IMR-90 (cell line): ENCODE data around the gene VAC14. TPM values are rescaled to one million over a fixed set of nuclear protein-coding genes. Genes with fewer than 3 reads are reported as not detected.

Source experiments
- ATAC-seq: fragments of 200-7000 bp; cut with Tn5 transposase; 2 replicates; pipeline ENCODE4 v1.9.1; 2020; ENCODE audit warnings: low read depth, mild to moderate bottlenecking, moderate library complexity
- BruUV-seq: library from RNA; stranded (reverse); fragments of 400-500 nt; replicated peaks from 2 replicates; lab custom pipeline; 2021; lab: Mats Ljungman, UMichigan
- CTCF ChIA-PET: fragments of 300-600 bp; formaldehyde crosslinking; extraction: SDS; loops from one replicate; lab custom pipeline; 2021; ENCODE audit warnings: antibody characterized with exemption; lab: Yijun Ruan, JAX
- POLR2A ChIA-PET: fragments of 300-600 bp; sonication (Branson Sonifier 250); formaldehyde crosslinking; loops from one replicate; lab custom pipeline; 2022; ENCODE audit warnings: antibody characterized with exemption; ENCODE audit not compliant: unreplicated experiment; lab: Charles Lee
- DNase-seq: peaks from one replicate; pipeline ENCODE4 v3.0.0; 2013
- H2AFZ ChIP-seq: replicated peaks from 2 replicates; pipeline ENCODE3; 2013; ENCODE audit warnings: low read length, mild to moderate bottlenecking; ENCODE audit not compliant: poor library complexity
- H2AK5ac ChIP-seq: 2 replicates; pipeline ENCODE4 v1.6.1; 2013; ENCODE audit warnings: low read depth, low read length, inconsistent platforms
- H2AK9ac ChIP-seq: replicated peaks from 2 replicates; pipeline ENCODE3; 2013; ENCODE audit warnings: mild to moderate bottlenecking, low read depth, low read length, moderate library complexity; ENCODE audit not compliant: poor library complexity
- H2BK120ac ChIP-seq: 2 replicates; pipeline ENCODE4 v1.6.1; 2013; ENCODE audit warnings: low read depth, low read length, inconsistent platforms
- H2BK15ac ChIP-seq: 3 replicates; pipeline ENCODE4 v1.6.1; 2013; ENCODE audit warnings: low read depth, low read length, inconsistent platforms
- H2BK20ac ChIP-seq: 2 replicates; pipeline ENCODE4 v1.6.1; 2013; ENCODE audit warnings: low read depth, mild to moderate bottlenecking, inconsistent platforms, low read length, moderate library complexity
- H2BK5ac ChIP-seq: 2 replicates; pipeline ENCODE4 v1.6.1; 2013; ENCODE audit warnings: mild to moderate bottlenecking, low read depth, low read length, inconsistent platforms; ENCODE audit not compliant: poor library complexity, severe bottlenecking
- H3K14ac ChIP-seq: replicated peaks from 2 replicates; pipeline ENCODE4 v1.6.1; 2013; ENCODE audit warnings: low read depth, low read length, inconsistent platforms
- H3K18ac ChIP-seq: 2 replicates; pipeline ENCODE4 v1.6.1; 2013; ENCODE audit warnings: low read depth, low read length, control low read depth
- H3K23ac ChIP-seq: 2 replicates; pipeline ENCODE4 v1.6.1; 2013; ENCODE audit warnings: low read depth, low read length, inconsistent platforms
- H3K27ac ChIP-seq: 2 replicates; pipeline ENCODE4 v1.5.1; 2013; ENCODE audit warnings: mild to moderate bottlenecking, control low read depth, low read length; ENCODE audit not compliant: insufficient read depth
- H3K27me3 ChIP-seq: 2 replicates; pipeline ENCODE4 v1.6.1; 2013; ENCODE audit warnings: low read length; ENCODE audit not compliant: control insufficient read depth, insufficient read depth
- H3K36me3 ChIP-seq: 2 replicates; pipeline ENCODE4 v1.6.1; 2013; ENCODE audit warnings: low read length, mixed read lengths; ENCODE audit not compliant: control insufficient read depth, insufficient read depth
- H3K4ac ChIP-seq: 2 replicates; pipeline ENCODE4 v1.6.1; 2013; ENCODE audit warnings: low read depth, low read length, inconsistent platforms
- H3K4me1 ChIP-seq: 2 replicates; pipeline ENCODE4 v1.6.1; 2013; ENCODE audit warnings: low read length, mixed read lengths; ENCODE audit not compliant: control insufficient read depth, insufficient read depth
- H3K4me2 ChIP-seq: 2 replicates; pipeline ENCODE4 v1.6.1; 2013; ENCODE audit warnings: low read depth, mild to moderate bottlenecking, control low read depth, low read length, moderate library complexity
- H3K4me3 ChIP-seq: 2 replicates; pipeline ENCODE4 v1.5.1; 2013; ENCODE audit warnings: low read depth, mild to moderate bottlenecking, control low read depth, low read length, moderate library complexity; ENCODE audit not compliant: insufficient read depth
- H3K56ac ChIP-seq: 2 replicates; pipeline ENCODE4 v1.6.1; 2013; ENCODE audit warnings: low read length, inconsistent platforms; ENCODE audit not compliant: insufficient read depth; ENCODE audit errors: extremely low read depth
- H3K79me1 ChIP-seq, 2 experiments: 2 replicates each; pipeline ENCODE4 v1.6.1; 2013; ENCODE audit warnings: low read length in 2 of 2, inconsistent platforms in 1 of 2, low read depth in 1 of 2
- H3K9ac ChIP-seq: 2 replicates; pipeline ENCODE4 v1.6.1; 2013; ENCODE audit warnings: low read depth, low read length, control low read depth
- H3K9me1 ChIP-seq: 2 replicates; pipeline ENCODE4 v1.6.1; 2013; ENCODE audit warnings: low read length, inconsistent platforms; ENCODE audit not compliant: insufficient read depth
- H3K9me3 ChIP-seq: 2 replicates; pipeline ENCODE4 v1.6.1; 2013; ENCODE audit warnings: low read length; ENCODE audit not compliant: control insufficient read depth, insufficient read depth
- H4K20me1 ChIP-seq: 2 replicates; pipeline ENCODE4 v1.6.1; 2013; ENCODE audit warnings: low read length, inconsistent platforms; ENCODE audit not compliant: insufficient read depth
- H4K5ac ChIP-seq: 2 replicates; pipeline ENCODE4 v1.6.1; 2013; ENCODE audit warnings: mild to moderate bottlenecking, low read depth, low read length, control low read depth
- H4K8ac ChIP-seq, 2 experiments: 2 replicates each; pipeline ENCODE4 v1.6.1; 2013; ENCODE audit warnings: low read depth in 2 of 2, low read length in 2 of 2, control low read depth in 1 of 2, inconsistent platforms in 1 of 2
- H4K91ac ChIP-seq: 2 replicates; pipeline ENCODE4 v1.6.1; 2013; ENCODE audit warnings: low read depth, low read length, inconsistent platforms; ENCODE audit not compliant: insufficient read depth
- FOS ChIP-seq: fragments of 150-350 bp; IDR thresholded peaks from 2 replicates; pipeline ENCODE4 v1.6.1; 2016; ENCODE audit warnings: low read depth, low read length
- WGBS, 2 experiments: methylation state at CpG; one replicate each; pipeline versions ENCODE4 v1.1.5 to v1.1.7; 2013; ENCODE audit warnings: missing lambda C conversion rate in 2 of 2; ENCODE audit not compliant: insufficient read length in 1 of 2; ENCODE audit errors: extremely low coverage in 2 of 2; 5-methylcytosine and 5-hydroxymethylcytosine counted together
- dilution Hi-C: fragments of 300-500 bp; cut with HindIII; formaldehyde crosslinking; loops from one replicate; pipeline ENCODE4 v1.14.3; 2018; ENCODE audit warnings: low sequenced_read_pairs; ENCODE audit not compliant: unreplicated experiment
- in situ Hi-C: fragments of 300-500 bp; cut with MboI; formaldehyde crosslinking; loops from 3 replicates; pipeline ENCODE4 v1.14.3; 2019; ENCODE audit warnings: low sequenced_read_pairs, inconsistent platforms, mixed read lengths
- intact Hi-C: fragments of 100-400 bp; cut with micrococcal nuclease; formaldehyde crosslinking; loops from 2 replicates; pipeline ENCODE4 v1.10.0; 2022
- polyA plus RNA-seq, 3 experiments: library from polyadenylated mRNA; depleted of rRNA; stranded (reverse); fragments of >200 nt; gene quantifications; 2 replicates each; pipeline ENCODE4 v1.2.3, GENCODE V29; 2012; ENCODE audit warnings: low replicate concordance in 1 of 3
- total RNA-seq: library from RNA; depleted of rRNA; stranded (reverse); fragments of >200 nt; gene quantifications from 2 replicates; pipeline ENCODE4 v1.2.3, GENCODE V29; 2012
- TF ChIP-seq, protein P1 (sequence below): fragments of 150-350 bp; IDR thresholded peaks from 2 replicates; pipeline ENCODE4 v1.6.1; 2016; ENCODE audit warnings: low read depth, mild to moderate bottlenecking, low read length, moderate library complexity, borderline replicate concordance

VAC14 gene
- total and polyA plus RNA-seq, 2 of the 4 experiments (the other 2 are of a cell fraction): 21.1 to 40.2 TPM

DNA sequence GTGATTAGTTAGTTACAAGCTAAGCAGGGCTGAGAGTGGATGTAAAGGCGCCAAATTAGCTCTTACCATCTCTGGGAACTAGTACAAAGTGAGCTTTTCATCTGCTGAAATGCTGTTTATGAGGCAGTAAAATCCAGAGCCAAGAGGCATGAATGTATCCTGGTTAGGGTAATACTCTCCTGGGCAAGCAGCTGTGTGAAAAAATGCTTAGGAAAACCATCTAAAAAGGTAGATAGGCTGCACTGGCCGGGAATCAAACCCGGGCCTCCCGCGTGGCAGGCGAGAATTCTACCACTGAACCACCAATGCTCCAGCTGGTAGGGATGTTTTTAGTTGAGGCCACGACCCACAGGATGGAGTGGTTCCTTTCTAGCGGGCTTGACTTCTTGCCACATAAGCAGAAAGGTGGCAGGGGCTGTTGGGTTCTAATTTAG lies 23.0 kb downstream of the VAC14 start:
- Histone ChIP-seq H3K9me3 (peaks cover 2% of the 10 kb centered on the region; the same call in 1 of the 2 replicates), H3K18ac (no peak overlapping the region), H3K79me1 (peaks cover 0 to 15% of the 10 kb centered on the region in 2 experiments; a peak in 2 of 4 replicates), H2AFZ (no peak overlapping the region), H3K4me2 (no peak overlapping the region), H2BK5ac (no peak overlapping the region), H3K9ac (no peak overlapping the region), H3K4me1 (peaks cover 3% of the 10 kb centered on the region; the same call in 1 of the 2 replicates), H2AK5ac (peak overlapping the region; percentile 61; the same call in 1 of the 2 replicates), H3K4me3 (no peak overlapping the region), H3K56ac (no peak overlapping the region), H3K27me3 (no peaks in the 10 kb centered on the region), H4K20me1 (peaks cover 9% of the 10 kb centered on the region; the same call in 1 of the 2 replicates), H3K36me3 (peaks cover 34% of the 10 kb centered on the region), H3K23ac (no peak overlapping the region), H3K27ac (no peak overlapping the region), H2BK20ac (no peak overlapping the region), H2BK120ac (no peak overlapping the region), H3K4ac (no peak overlapping the region), H2AK9ac (no peak overlapping the region), H3K14ac (no peak overlapping the region), H4K5ac (no peak overlapping the region), H4K8ac (no peak overlapping the region), H4K91ac (no peak overlapping the region), H2BK15ac (no peak overlapping the region), H3K9me1 (peaks cover 10% of the 10 kb centered on the region)
- BruUV-seq: no TSS peak
- dilution Hi-C loops: no loop called here
- DNase-seq: peak; percentile 31
- WGBS, 2 experiments: 100% methylated on average over 1 of the region's 8 CpGs; no CpG with 5 or more reads in 1 of the 2 experiments
- intact Hi-C loops: loop anchor here (10.0 kb wide), 2 partner anchors 223 to 577 kb away; partner anchors contain the start of gene CALB2
- ChIA-PET CTCF (interaction anchor here (1.2 kb wide), 1 partner anchor 10 kb away, joined by 3 read pairs; no protein-coding TSS in a partner anchor), POLR2A (no interaction called here)
- TF ChIP-seq, protein P1, sequence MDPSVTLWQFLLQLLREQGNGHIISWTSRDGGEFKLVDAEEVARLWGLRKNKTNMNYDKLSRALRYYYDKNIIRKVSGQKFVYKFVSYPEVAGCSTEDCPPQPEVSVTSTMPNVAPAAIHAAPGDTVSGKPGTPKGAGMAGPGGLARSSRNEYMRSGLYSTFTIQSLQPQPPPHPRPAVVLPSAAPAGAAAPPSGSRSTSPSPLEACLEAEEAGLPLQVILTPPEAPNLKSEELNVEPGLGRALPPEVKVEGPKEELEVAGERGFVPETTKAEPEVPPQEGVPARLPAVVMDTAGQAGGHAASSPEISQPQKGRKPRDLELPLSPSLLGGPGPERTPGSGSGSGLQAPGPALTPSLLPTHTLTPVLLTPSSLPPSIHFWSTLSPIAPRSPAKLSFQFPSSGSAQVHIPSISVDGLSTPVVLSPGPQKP: no peak
- TF ChIP-seq FOS: peak; percentile 43; the same call in 1 of the 2 replicates
- in situ Hi-C loops: loop anchor here (10.0 to 25.0 kb wide), 3 partner anchors 243 to 709 kb away; partner anchors contain the start of genes CMTR2 and ZNF19
- peak; percentile 21 for ATAC-seq
